Activated CD8-positive, alpha-beta memory T cell treated with anti-CD3 and anti-CD28 coated beads, Interleukin-2, amount 50 U/mL, for 1 hour (primary cell): ENCODE results near the gene GNG13.
"Not testable (repeated sequence)": the region's sequence is repeated elsewhere in the genome, so short reads cannot be mapped to it uniquely, and the experiment has no call there.

ENCODE experiments used
- DNase-seq: peaks from one replicate; pipeline ENCODE4 v3.0.0-alpha.2; 2020; ENCODE audit errors: extremely low read depth

GNG13 gene

GRCh38 chr16:778447-778846, 22.1 kb downstream of the GNG13 start:
- no peak for DNase-seq

- no peak for DNase-seq
Observed at GRCh38 chr16:777826-778225, 22.7 kb downstream of the GNG13 start.

- no peak for DNase-seq
Observed at GRCh38 chr16:776824-777223, 23.7 kb downstream of the GNG13 start.

GRCh38 chr16:776298-776697, 24.2 kb downstream of the GNG13 start:
- DNase-seq: not testable (repeated sequence)

DNA sequence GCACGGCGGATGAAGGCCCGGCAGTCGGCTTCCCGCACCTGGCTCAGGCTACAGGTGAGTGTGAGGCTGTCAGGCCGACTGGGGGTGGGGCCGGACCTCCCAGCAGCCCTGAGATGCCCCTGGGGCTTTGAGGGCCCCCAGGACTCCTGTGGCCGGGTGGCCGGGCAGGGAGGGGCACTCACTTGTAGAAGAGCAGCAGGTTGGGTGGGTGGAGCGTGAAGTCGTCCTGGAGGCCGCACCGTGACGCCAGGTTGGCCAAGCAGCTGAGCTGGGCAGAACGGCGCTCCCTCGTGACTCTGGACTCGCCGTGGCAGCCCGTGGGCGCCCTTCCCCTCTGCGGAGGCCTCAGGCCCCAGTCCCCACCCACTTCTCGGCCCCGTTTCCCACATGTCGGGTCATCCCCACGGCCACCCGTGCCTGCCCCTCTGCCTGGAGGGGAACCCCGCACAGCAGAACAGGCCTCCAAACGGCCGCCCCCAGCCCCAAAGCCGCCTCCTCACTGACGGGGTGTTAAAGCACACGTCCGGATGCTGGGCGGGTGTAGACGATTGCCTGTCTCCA, 25.2 kb downstream of the GNG13 start:
- no peak for DNase-seq

- no peak for DNase-seq
Observed at GRCh38 chr16:774086-775001, 26.2 kb downstream of the GNG13 start.

DNA sequence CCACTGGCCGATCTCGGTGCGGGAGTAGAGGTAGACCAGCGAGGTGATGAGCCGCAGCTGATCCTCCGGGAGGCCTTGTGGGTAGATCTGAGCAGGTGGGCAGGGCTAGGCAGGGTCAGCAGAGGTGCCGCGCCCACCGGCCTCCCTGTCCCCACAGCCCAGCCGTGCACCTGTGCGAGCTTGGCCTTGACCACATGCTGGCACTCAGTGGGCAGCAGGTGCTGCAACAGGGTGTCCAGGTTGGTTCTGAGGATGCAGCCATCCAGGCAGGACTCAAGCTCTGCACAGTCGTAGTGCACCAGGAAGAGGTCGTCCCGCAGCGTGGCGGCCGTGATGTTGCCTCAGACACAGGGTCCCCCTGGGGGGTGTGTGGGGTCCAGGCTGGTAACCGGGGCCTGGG, 27.6 kb downstream of the GNG13 start:
- DNase-seq: no peak

DNA sequence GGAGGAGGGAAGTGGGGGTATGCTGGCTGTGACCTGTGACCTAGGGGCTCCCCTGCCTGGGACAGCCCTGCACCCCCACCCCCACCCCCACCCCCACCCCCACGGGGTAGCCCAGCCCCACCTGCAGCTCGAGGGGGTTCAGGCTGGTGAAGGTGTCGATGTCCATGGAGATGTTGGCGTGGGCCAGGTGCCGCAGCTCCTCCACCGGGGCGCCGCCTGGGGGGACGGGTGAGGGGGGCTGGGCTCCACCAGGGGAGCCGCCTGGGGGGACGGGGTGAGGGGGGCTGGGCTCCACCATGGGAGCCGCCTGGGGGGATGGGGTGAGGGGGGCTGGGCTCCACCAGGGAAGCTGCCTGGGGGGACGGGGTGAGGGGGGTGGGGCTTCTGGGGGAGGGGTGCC, 30.1 kb downstream of the GNG13 start:
- DNase-seq: no peak

DNA sequence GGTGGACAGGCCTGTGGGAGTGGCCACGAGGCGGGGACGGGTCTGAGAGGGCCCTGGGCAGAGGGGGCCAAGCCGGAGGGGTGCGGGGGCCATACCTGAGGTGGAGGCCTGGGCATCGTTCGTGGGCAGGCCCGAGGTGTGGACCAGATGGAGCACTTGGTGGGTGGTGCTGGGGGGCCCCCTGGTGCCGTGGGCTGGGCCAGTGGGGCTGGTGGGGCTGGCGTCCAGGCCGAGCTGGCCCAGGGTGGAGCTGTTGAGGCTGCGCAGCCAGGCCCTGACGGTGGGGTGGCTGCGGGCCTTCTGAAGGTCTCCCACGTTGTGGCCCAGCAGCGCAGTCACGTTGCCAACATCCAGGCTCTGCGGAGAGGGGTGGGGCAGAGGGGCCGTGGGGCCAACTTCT, 30.6 kb downstream of the GNG13 start:
- no peak for DNase-seq

DNA sequence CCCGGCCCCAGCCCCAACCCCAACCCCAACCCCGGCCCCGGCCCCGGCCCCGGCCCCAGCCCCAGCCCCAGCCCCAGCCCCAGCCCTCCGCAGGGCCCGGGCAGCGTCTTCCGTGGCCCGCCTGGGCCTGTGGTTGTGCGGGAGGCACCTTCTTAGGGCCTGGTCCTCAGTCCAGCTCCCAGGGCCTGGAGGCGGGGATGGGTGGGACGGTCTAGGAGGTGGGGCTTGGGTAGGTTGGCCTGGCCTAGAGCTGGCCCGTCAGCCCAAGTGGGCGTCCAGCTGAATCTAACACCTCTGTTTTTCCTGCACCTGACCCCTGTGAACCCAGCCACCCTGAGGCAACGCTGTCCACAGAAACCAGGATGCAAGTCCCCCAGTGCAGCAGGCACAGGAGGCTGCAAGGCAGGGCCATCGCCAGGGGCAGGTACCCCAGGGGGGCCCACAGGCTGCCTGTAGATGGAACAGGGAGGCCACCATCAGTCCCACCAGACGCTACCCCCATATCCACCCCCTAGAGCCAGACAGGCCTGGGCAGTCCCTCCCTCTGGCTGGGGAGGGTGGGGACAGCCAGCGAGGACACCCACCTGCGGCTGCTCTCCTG, 31.2 kb downstream of the GNG13 start:
- no peak for DNase-seq

- no peak for DNase-seq
Observed at GRCh38 chr16:768428-768827, 32.1 kb downstream of the GNG13 start.

DNA sequence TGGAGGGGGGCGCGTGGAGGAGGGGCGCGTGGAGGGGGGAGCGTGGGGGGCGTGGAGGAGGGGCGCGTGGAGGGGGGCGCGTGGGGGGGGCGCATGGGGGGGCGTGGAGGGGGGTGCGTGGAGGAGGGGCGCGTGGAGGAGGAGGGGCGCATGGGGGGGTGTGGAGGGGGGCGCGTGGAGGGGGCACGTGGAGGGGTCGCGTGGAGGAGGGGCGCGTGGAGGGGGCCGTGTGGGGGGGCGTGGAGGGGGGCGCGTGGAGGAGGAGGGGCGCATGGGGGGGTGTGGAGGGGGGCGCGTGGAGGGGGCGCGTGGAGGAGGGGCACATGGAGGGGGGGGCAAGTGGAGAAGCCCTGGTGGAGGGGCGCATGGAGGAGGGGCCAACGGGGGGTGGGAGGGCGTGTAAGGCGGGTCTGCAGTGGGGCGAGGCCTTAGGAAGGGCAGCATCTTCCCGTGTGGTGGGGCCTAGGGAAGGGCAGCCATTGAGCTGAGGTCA, 32.7 kb downstream of the GNG13 start:
- no peak for DNase-seq

DNA sequence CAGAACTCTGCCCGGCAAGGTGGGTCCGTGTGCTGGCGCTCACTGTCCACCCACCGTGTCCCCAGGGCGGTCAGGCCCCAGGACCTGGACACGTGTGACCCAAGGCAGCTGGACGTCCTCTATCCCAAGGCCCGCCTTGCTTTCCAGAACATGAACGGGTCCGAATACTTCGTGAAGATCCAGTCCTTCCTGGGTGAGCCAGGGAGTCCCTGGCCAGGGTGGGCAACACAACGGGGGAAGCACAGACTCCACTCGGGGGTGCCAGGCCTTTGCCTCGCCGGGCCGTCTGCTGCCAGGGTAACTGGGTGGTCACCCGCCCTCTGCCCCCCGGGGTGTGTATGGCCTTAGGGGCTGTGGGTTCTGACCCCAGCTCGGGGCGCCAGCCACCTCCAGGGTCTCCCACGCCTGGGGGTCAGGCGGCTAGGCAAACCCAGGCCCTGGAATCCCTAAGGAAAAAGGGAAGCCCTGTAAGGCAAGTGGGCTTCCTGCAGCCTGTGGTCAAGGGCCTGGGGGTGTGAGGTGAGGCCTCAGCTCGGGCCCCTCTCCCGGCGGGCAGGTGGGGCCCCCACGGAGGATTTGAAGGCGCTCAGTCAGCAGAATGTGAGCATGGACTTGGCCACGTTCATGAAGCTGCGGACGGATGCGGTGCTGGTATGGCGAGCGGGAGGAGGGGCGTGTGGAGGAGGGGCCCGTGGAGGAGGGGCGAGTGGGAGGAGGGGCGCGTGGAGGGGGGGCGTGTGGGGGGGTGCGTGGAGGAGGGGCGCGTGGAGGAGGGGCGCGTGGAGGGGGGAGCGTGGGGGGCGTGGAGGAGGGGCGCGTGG, 33.5 kb downstream of the GNG13 start:
- no peak for DNase-seq

GRCh38 chr16:766008-766819, 34.3 kb downstream of the GNG13 start:
- no peak for DNase-seq

GRCh38 chr16:765488-765865, 35.1 kb downstream of the GNG13 start:
- DNase-seq: no peak

- no peak for DNase-seq
Observed at GRCh38 chr16:764848-765487, 35.6 kb downstream of the GNG13 start.

GRCh38 chr16:764184-764750, 36.3 kb downstream of the GNG13 start:
- DNase-seq: no peak

DNA sequence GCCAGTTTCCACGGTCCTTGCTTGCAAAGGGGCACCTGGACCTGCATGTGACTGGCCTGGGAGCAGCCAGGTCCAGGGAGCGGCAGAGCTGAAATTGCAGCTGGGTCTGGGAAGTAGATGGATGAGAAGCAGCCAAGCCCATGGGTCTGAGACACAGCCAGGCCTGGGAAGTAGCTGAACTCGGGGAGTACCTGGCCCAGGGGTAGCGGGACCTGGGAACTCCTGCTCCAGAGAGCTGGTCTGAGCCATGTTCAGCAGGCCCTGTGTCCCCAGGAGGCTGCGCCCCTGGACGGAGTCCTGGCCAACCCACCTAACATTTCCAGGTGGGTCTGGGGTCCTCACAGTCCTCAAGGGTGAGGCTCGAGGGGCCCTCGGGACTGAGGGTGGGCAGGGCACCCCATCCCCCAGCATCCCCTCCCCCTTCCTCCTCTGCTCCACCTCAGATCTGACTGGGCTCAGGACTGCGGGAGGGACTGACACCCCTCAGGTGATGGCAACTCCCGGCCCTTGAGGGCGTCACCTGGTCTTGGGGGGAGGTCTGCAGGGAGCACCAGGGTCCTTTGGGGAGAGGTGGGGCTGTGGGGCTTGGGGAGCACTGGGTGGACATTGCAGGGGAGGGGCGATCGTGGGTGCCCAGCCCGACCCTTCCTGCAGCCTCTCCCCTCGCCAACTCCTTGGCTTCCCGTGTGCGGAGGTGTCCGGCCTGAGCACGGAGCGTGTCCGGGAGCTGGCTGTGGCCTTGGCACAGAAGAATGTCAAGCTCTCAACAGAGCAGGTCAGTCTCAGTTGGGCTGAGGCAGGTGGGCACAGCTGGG, 37.0 kb downstream of the GNG13 start:
- no peak for DNase-seq

GRCh38 chr16:762595-763268, 37.8 kb downstream of the GNG13 start:
- DNase-seq: no peak
